Measurements from ENCODE around the gene SCYGR3. TPM values are rescaled to one million over a fixed set of nuclear protein-coding genes. Genes with fewer than 3 reads are reported as not detected.

Gene SCYGR3, protein sequence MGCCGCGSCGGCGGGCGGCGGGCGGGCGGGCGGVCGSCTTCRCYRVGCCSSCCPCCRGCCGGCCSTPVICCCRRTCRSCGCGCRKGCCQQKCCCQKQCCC
- total RNA-seq: not detected

DNA sequence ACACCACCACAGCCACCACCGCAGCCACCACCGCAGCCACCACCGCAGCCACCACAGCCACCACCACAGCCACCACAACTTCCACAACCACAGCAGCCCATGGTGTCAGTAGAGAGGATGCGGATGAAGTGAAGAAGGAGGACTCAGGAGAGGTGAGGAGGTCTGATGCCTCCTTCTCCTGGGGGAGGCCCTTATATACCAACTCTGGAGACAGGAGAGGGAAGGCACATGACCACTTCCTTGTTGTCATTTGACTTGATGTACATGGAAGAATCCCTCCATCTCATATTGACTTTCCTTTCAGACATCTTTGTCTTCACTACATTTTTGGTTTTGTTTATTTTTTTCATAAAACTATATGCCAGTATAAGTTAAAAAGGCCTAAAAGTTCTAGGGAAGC, at the start of gene SCYGR3:
TSS of gene SCYGR3 (minus strand) at position 101 of the 400 bp plus-strand sequence. CDS start at position 101, 0 bp downstream.
- no peak for ATAC-seq

DNA sequence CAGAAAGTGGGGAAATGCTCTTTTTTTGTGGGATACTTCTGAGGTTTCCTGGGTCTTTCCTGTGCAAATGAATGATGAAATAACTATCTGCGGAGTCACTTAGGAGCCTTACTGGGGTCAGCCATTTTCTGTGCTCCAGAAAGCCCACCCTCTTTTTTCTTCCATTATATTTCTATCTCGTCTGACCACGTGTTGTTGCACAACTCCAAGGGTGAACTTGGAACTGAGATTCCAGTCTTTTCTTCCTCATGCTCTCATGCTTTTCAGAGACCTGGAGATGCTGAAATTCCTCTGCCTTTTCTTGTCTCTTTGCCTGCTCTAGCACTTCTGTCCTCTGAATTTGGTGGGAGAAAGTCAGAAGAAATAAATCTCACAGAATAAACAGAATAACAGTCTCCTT, 47.2 kb upstream of the SCYGR3 start:
- ATAC-seq: no peak

DNA sequence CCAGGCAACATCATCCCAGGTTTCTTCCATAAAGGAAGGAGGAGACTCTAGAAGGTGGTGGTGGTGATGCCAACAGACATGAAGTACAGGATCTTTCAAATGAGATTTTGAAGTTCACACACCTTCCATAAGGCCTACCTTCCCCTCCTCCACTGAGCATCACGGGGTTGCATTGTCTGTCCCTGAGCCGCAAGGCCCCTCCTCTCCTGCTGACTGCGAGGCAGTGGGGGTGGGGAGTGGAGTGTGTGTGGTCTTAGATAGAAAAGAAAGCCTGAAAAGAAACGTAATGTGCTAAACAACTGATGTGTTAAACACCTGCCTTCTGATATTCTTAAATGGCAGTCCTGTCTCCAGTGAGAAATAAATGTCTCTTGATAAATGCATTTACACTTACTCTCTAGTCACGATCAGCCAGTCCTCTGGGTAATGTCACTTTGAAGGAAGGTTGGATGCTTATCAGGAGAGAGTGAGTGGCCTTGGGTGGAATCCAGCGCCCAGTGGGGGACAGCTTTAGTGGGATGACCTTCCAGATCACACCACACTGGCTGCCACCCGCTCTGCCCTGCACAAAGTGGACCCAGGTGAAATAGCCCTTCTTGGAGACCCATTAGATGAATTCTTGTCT, 46.5 kb upstream of the SCYGR3 start:
- no peak for ATAC-seq

DNA sequence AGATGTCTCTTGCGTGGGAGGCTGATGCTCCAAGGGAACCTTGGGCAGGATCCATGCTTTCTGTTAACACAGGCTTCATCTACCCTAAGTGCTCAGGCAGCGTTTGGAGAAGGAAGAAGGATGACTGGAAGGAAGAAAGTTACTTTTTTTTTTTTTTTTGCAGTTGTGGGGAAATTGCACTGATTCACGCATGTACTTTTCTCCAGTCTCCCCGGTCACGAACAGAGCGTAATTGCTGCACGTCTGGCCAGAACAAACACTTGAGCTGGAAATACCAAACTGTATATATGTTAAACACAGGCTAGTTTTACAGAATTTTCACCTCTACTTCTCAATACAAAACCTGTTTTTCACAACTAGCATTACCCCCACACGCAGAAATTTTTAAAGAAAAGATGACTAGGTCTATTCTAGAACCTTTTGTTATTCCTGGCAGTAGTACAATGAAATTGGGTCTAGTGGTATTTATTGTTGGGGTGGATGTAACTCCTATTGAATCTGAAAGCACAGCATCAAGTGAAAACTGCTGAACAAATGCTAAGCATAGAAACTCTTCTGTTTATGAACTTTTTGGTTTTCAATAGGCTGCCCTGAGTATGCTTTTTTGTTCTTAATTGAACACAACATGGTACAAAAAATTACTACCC, 42.7 kb upstream of the SCYGR3 start:
- ATAC-seq: no peak

DNA sequence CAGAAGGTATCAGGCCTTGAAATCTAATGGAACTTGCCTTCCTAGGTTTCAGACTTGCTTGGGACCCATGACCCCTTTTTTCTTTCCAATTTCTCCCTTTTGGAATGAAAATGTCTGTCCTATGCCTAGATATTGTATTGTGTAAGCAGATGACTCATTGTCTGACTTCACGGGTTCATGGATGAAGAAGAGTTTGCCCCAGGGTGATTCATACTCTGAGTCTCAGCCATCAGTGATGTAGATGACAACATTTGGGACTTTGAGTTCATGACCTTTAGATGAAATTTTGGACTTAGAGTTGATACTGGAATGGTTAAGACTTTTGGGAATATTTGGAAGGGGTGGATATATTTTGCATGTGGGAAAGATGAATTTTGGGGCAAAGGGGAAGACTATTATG, 40.8 kb upstream of the SCYGR3 start:
- ATAC-seq: peak; percentile 87

DNA sequence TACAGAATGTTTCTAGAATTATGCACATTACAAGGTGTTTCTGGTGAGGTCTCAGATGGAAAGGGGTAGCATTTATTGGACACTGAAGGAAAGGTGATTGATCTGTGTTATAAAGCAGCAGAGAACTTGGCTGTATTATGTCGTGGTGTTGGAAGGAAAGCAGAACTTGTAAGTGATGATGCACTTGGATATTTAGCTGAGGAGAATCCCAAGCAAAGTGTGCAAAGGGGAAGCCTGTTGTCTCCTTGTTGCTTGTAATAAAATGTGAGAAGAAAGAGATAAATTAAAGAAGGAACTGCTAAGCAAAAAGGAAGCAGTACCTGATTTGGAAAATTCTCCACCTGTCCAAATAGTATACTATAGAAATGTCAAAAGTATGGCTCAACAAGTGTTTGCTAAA, 39.8 kb upstream of the SCYGR3 start:
- no peak for ATAC-seq

DNA sequence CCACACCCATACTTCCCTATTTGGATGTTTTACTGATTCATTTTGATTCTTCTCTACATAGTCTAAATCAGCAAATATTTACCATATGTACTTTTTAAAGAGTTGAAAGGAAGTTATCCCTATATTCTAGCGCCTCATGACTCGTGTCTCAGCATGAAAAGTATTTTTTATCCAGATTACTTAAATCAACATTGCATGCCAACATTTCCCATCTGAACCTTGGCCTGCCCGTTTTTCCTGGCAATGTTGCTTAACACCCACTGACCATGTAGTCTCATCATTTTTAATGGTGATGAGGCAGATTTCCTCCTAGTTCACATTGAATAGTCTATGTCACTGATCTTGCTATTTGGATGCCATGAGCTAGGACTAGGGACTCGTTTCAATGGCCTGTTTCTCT, 38.8 kb upstream of the SCYGR3 start:
- ATAC-seq: no peak

DNA sequence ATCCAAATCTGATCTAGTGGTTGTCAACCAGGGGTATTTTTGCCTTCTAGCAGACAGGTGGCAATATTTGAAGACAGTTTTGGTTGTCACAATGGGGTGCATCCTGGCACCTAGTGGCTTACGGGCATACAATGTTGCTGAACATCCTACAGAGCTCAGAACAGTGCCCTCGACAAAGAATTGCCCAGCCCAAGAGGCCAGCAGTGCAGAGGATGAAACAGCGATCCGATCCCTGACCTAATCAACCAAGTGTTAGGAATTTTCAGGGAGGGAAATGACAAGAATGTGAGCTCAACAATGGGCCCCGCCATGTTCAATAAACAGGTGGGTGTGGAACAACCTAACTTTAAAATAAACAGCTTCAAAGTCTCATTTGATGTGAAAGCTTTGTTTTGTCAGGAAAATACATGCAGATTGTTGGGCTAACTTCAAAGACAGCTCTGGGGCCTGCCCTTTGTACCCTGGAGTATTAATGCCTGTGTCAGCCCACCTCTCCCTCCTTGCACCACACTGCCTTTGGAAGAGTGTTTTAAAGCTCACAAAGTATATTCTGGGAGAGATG, 29.4 kb upstream of the SCYGR3 start:
- no peak for ATAC-seq

DNA sequence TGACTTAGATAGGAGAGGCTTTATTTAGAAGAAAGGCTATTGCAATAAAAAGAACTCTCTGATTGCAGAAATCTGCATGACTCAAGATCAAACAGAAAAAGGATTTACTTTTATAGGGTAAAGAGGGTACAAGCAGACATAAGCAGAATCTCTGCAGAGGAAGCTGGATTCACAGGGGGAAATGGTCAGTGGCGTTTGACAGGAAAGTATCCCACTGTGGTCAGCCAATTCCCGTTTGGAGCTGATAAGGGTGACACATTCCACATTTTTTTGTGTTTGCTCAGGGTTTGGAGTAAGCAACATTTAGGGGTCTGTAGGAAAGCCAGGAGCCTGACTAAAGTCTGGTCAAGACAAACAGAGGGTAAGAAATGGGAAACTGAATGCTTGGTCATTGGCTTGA, 28.0 kb upstream of the SCYGR3 start:
- no peak for ATAC-seq

DNA sequence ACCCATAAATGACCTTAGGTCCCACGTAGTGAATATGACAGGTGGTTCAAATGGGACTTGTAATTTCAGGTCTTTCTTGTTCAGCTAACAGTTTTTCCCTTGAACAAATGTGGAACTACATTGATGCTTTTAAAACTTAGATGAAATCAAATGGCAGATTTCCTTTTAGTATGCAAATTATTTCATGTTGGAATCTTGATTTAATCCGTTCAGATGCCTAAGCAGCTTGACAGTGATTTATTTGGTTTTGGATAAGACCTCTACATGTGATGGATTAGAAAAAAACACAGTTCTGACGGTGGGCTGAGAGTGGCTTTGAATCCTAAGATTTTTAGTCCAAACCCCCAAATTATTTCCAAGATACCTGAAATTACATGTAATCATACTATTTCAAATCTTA, 19.6 kb upstream of the SCYGR3 start:
- no peak for ATAC-seq

DNA sequence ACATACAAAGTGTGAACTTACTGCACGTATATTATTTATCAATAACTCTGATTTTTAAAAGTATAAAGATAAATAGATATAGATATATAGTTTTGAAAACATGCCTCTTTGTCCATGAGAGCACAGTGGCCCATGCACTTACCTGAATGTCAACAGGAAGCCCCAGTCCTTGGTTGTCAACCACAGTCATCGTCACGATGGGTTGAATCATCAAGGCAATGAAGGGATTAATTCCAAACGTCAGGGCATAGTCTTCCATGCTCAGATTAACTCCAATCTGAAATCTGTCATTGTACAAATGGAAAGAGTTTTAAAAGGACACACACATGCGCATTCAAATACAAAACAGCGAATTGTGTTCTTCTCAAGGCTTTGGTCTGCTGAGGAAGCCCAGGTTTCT, 18.2 kb upstream of the SCYGR3 start:
- no peak for ATAC-seq

DNA sequence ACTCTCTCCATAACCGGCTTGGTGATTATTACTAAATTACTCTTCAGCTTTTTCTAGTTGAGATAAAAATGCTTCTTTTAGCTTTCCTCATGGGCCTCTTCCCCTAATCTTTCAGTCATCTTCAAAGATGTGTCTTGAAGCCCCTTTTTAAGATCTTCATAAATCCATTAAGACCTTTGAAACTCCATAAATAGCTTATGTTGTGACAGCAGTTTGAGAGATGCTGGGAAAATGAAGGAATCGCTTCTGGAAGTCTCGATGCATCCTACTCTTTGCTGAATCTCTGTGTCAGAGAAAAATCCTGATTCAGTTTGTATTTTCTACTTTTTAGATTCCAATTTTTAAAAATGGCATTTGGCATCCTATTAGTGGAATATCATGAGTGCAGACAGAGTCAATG, 15.7 kb upstream of the SCYGR3 start:
- no peak for ATAC-seq

DNA sequence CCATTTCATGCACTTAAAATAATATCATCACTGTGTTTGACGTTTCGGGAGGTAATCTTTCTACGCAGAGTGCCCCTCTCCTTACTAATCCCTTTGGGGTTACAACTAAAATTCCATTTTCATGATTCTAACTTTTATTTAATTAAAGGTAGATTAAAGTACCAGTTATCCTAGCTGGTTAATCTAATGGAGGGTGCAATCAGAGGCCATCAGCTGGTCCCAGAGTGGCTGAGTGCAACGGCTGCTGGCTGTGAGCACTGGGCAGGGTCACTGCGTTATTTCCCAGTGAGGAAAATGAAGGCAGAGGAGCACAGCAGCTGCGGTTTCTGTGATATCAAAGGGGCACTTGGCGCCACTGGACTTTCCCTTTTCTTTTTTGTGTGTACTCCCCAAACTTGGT, 14.8 kb upstream of the SCYGR3 start:
- no peak for ATAC-seq

DNA sequence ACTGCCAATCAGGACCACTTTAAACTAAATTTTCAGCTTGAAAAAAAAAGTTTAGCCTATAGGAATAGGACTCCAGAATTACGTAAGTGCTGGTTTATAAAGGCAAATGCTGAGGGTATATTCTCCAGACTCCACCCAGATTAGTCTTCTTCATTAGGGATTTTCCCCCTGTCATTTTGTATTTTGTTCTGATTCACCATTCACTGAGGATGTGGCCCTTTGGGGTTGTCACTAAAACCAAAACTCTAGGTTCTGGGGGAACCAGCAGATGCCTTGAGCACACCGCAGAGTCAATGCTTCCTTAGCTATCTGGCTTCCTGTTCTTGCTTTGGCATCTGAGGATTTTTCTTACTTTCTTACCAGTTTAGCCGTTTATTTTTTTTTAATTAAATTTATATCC, 13.1 kb upstream of the SCYGR3 start:
- no peak for ATAC-seq

DNA sequence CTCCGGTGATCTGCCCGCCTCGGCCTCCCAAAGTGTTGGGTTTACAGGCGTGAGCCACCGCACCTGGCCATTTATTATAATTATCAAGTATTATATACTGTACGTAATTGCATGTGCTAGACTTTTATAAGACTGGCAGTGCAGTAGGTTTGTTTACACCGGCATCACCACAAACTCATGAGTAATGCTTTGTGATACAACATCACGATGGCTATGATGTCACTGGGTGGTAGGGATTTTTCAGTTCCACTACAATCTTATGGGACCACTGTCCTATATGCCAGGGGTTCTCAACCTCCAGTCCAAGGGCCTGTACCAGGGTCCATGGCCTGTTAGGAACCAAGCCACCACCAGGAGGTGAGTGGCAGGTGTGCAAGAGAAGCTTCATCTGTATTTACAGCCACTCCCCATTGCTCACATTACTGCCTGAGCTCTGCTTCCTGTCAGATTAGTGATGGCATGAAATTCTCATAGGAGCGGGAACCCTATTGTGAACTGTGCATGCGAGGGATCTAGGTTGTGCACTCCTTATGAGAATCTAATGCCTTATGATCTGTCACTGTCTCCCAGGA, 12.0 kb upstream of the SCYGR3 start:
- no peak for ATAC-seq

DNA sequence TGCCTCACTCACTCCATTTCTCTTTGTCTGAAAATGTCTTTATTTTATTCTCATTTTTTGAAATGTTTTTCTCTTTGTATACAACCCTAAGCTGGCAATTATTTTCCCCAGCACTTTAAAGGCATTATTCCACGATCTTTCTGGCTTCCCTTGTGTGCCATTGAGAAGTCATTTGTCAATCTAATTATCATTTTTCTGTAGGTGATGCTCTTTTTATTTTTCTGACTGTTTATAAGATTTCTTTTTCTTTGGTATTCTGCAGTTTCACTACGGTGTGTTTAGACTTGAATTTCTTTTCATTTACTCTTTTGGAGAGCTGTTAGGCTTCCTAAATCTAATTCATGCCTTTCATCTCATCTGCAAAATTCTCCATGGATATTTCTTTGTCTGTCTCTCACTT, 10.8 kb upstream of the SCYGR3 start:
- no peak for ATAC-seq

DNA sequence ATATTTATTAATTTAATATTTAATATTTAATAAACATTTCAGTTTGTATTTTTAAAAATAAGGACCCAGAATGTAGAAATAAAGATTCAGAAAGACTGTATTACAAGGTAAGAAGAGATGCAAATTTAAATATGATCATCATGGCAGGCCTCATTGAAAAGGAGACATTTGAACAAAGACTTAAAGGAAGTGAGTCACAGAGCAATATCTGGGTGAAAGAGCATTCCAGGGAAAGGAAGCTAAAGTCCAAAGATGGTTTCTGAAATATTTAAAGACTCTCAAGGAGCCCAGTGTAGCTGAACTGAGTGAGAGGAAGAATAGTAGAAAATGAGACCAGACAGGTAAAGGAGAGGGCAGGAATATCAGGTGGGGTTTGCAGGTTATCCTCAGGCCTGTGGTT, 8.6 kb upstream of the SCYGR3 start:
- ATAC-seq: peak; percentile 41

DNA sequence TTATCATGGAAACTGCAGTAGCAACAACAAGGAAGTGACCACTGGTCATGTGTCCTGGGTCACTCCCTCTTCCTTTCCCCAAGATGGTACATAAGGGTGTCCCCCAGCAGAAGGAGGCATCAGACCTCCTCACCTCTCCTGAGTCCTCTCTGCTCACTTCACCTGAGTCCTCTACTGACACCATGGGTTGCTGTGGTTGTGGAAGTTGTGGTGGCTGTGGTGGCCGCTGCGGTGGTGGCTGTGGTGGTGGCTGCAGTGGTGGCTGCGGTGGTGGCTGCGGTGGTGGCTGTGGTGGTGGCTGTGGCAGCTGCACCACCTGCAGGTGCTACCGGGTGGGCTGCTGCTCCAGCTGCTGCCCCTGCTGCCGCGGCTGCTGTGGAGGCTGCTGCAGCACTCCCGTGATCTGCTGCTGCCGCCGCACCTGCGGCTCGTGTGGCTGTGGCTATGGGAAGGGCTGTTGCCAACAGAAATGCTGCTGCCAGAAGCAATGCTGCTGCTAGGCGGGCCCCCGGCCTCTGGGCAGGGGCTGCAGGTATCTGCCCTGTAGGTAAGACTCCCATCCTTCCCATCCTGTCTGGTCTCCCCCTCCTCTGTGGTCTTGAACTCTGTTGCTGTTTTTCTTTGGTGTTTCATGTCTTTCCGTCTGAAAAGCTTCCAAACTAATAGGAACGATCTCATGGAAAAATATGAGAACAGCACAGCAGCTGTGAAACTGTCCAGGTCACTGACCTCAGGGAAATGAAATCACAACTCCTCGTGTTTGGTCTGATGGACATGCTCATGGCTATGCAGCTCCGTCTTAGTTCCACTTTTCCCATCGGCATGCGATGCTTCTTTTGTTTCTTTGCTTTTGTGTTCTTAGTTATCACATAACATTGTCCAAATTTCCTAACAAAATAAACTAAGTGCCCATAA, 2.9 kb upstream of the SCYGR3 start, which contains the start of gene SCYGR4:
TSS of gene SCYGR4 (plus strand) at position 183 of the 915 bp plus-strand sequence. CDS start at position 183, 0 bp downstream.
- ATAC-seq: no peak

DNA sequence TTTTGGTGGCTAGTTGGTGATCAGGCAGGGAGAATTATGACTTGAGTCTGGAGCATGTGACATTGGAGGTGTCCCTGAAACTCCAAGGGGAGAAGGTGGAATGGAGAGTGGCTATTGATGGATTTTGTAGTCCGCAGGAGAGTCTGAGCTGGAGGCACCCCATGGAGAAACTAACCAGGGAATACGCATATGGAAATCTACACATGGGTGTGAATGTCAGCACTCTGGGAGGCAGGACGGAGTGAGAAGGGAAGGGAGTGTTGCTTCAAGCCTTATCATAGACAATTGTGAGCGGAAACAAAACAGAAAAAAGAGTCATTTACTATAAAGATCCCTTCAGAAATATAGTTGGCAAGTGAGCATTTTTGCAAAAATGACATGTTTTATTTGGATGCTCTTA, 2.0 kb upstream of the SCYGR3 start:
- ATAC-seq: no peak

DNA sequence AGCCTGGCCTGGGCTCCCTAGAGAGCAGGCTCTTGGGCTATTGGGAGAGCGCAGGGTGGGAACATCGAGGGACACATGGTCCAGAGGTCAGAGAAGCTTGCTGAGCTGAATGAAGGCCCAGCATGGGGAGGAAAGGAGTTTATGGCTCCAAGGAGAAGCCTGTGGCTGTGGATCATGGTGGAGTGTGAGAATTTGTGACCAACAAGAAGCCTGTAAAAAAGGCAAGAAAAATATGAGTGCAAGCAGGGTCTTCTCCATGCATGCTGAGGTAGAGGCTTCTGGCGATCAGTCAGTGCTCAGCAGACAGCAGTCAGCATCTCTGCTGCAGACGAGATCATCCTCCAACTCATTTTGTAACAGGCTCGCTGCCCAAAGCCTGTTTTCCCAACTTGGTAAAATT, 1.3 kb upstream of the SCYGR3 start:
- ATAC-seq: no peak

DNA sequence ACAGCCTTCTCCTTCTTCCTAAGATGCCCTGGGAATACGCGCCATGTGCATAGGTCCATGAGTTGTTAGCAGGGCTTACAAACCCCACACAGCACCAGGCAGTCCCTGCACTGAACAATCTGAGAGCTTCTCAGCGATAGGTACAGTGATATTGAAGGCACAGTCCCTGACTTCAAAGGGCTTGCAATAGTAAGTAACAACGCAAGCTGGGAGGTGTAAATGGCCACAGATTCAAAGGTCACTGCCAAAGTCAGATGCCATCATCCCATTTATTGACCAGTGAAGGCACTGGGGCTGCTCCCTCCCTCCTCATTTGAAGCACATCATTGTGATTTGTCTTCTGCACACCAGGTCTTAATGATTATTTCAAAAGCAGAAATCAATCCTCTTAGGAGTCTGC, 541 bp upstream of the SCYGR3 start:
- ATAC-seq: no peak

DNA sequence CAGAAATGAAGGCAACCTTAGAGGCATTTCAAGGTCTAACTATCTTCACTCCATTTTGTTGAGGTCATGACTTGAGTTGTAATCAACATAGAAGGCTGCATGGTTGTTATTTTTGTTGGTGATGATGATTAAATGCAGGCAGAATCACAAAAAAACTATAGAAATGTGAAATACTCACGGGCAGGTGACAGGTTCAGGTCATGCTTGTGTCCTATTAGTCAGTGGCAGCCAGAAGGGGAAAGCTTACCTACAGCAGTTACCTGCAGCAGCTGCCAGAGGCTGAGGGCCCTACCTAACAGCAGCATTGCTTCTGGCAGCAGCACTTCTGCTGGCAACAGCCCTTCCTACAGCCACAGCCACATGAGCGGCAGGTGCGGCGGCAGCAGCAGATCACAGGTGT, 394 bp downstream of the SCYGR3 start:
- no peak for ATAC-seq

DNA sequence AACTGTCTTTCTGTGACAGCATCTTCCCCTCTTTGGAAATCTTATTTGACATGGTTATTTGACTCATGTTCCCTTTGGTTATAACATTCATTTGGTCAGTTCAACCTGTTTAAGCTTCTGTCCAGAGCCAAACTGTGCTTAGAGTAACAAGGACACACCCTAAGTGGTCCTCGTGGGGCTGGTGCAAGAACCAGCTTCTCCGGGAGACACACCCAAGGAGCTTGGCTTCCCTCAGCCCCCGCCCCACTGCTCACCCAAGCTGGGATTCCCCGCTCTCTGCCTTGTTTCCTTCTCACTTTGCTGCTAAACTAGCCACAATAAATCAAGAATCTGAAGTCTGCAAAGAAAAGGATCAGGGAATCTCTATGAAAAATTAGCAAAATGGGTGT, 1.4 kb downstream of the SCYGR3 start:
- peak; percentile 83 for ATAC-seq
